ENCODE data around the gene NPAS4. TPM values are rescaled to one million over a fixed set of nuclear protein-coding genes. Genes with fewer than 3 reads are reported as not detected.
A peak's percentile ranks its signal among the peaks of the same experiment; 100 is the strongest.

NPAS4 gene
- total and polyA plus RNA-seq, 2 of the 13 experiments (the other 11 are each of a cell fraction or from before 2014, with no cell fraction given): not detected

GRCh38 chr11:66418168-66418985, 2.5 kb upstream of the NPAS4 start (continued):
- TF ChIP-seq REL (CRISPR knock-in tag; conservative IDR thresholded peaks at IDR 0.05) (no peak), HOXD1 (CRISPR knock-in tag; IDR thresholded peaks at IDR 0.05) (0 out of 2 replicates have a peak, but pooled peaks have one; percentile 37), ESRRA (CRISPR knock-in tag; IDR thresholded peaks at IDR 0.05; ENCODE audit: low read depth) (no peak), ATAD3A (CRISPR knock-in tag; IDR thresholded peaks at IDR 0.05) (no peak), ZMAT3 (CRISPR knock-in tag; conservative IDR thresholded peaks at IDR 0.05) (peak; percentile 93), ZNF407 (CRISPR knock-in tag; IDR thresholded peaks at IDR 0.05; ENCODE audit: not compliant biosample characterization) (no peak), IRX3 (CRISPR knock-in tag; IDR thresholded peaks at IDR 0.05; ENCODE audit: borderline replicate concordance, low read depth) (peak; percentile 43; the same call in 1 of the 2 replicates), YEATS2 (CRISPR knock-in tag; IDR thresholded peaks at IDR 0.05; ENCODE audit: borderline replicate concordance) (peak; percentile 58; the same call in 1 of the 2 replicates), HDAC1 (CRISPR knock-in tag; IDR thresholded peaks at IDR 0.05) (no peak), ZNF224 (CRISPR knock-in tag; IDR thresholded peaks at IDR 0.05) (no peak), KDM4B (CRISPR knock-in tag; IDR thresholded peaks at IDR 0.05) (peak; percentile 91; the same call in 1 of the 2 replicates), STAG1 (CRISPR knock-in tag; IDR thresholded peaks at IDR 0.05) (no peak), SRSF9 (IDR thresholded peaks at IDR 0.05; ENCODE audit: borderline replicate concordance, insufficient read depth, low read depth, low read length, poor library complexity, severe bottlenecking) (no peak), ZNF841 (CRISPR knock-in tag; IDR thresholded peaks at IDR 0.05; ENCODE audit: borderline replicate concordance) (peak; percentile 78; the same call in 1 of the 2 replicates), SMARCC2 (IDR thresholded peaks at IDR 0.05) (no peak), ONECUT2 (CRISPR knock-in tag; IDR thresholded peaks at IDR 0.05) (0 out of 2 replicates have a peak, but pooled peaks have one; percentile 51), RBAK (CRISPR knock-in tag; IDR thresholded peaks at IDR 0.05) (no peak), ZNF766 (CRISPR knock-in tag; IDR thresholded peaks at IDR 0.05; ENCODE audit: borderline replicate concordance) (peak; percentile 82; the same call in 1 of the 2 replicates), ZNF225 (CRISPR knock-in tag; IDR thresholded peaks at IDR 0.05) (no peak), ZBTB8A (CRISPR knock-in tag; IDR thresholded peaks at IDR 0.05; ENCODE audit: borderline replicate concordance, low read depth) (no peak), ZNF329 (CRISPR knock-in tag; IDR thresholded peaks at IDR 0.05; ENCODE audit: low read depth) (0 out of 2 replicates have a peak, but pooled peaks have one; percentile 67)

Data from HepG2 (cell line).